ENCODE data around the gene MAPK8IP2. TPM values are rescaled to one million over a fixed set of nuclear protein-coding genes. Genes with fewer than 3 reads are reported as not detected.
"Not testable (repeated sequence)": the region's sequence is repeated elsewhere in the genome, so short reads cannot be mapped to it uniquely, and the experiment has no call there.

Gene MAPK8IP2
- total RNA-seq, 1 experiment from 2014 or later: 7.8 TPM

- H3K4me1 ChIP-seq (ENCODE audit: insufficient read depth, low read length, poor library complexity, severe bottlenecking): no peaks in the 10 kb centered on the region
- TF ChIP-seq CTCF (conservative IDR thresholded peaks at IDR 0.05; ENCODE audit: low read depth, low read length) (no peak), EZH2 (IDR thresholded peaks at IDR 0.05; ENCODE audit: borderline replicate concordance, low read depth, low read length, poor library complexity, severe bottlenecking) (no peak)
- H3K27me3 ChIP-seq (replicated peaks; ENCODE audit: insufficient read depth, low read depth, low read length, poor library complexity): no peaks in the 10 kb centered on the region
- H3K36me3 ChIP-seq (ENCODE audit: insufficient read depth, low read length, poor library complexity, severe bottlenecking): no peaks in the 10 kb centered on the region
- intact Hi-C loops (cut with micrococcal nuclease; ENCODE audit: unreplicated experiment): no loop called here
- peaks cover 15% of the 10 kb centered on the region for H3K9me3 ChIP-seq (ENCODE audit: low read depth, low read length, poor library complexity, severe bottlenecking)
- no peak overlapping the region for H3K4me3 ChIP-seq (ENCODE audit: low read depth, low read length, poor library complexity, severe bottlenecking)
- no TSS peak for BruUV-seq (replicated peaks)
- ChIA-PET CTCF (no interaction called here), POLR2A (ENCODE audit: low non-redundant PET) (no interaction called here)
- DNase-seq (ENCODE audit: low spot score): no peak
- H3K27ac ChIP-seq (ENCODE audit: low read depth, low read length, poor library complexity, severe bottlenecking): no peak overlapping the region
Measured at GRCh38 chr22:50653256-50653655, 52.7 kb downstream of the MAPK8IP2 start.

GRCh38 chr22:50654664-50655063, 54.1 kb downstream of the MAPK8IP2 start:
- H3K4me3 ChIP-seq (ENCODE audit: low read depth, low read length, poor library complexity, severe bottlenecking); POLR2A ChIA-PET (ENCODE audit: low non-redundant PET); H3K27ac ChIP-seq (ENCODE audit: low read depth, low read length, poor library complexity, severe bottlenecking); H3K9me3 ChIP-seq (ENCODE audit: low read depth, low read length, poor library complexity, severe bottlenecking); H3K4me1 ChIP-seq (ENCODE audit: insufficient read depth, low read length, poor library complexity, severe bottlenecking); H3K27me3 ChIP-seq (replicated peaks; ENCODE audit: insufficient read depth, low read depth, low read length, poor library complexity); CTCF ChIA-PET; H3K36me3 ChIP-seq (ENCODE audit: insufficient read depth, low read length, poor library complexity, severe bottlenecking); BruUV-seq (replicated peaks); intact Hi-C loops (cut with micrococcal nuclease; ENCODE audit: unreplicated experiment); DNase-seq (ENCODE audit: low spot score): not testable (repeated sequence)

- H3K4me3 ChIP-seq (ENCODE audit: low read depth, low read length, poor library complexity, severe bottlenecking): no peak overlapping the region
- no peaks in the 10 kb centered on the region for H3K9me3 ChIP-seq (ENCODE audit: low read depth, low read length, poor library complexity, severe bottlenecking)
- no peaks in the 10 kb centered on the region for H3K36me3 ChIP-seq (ENCODE audit: insufficient read depth, low read length, poor library complexity, severe bottlenecking)
- no peak overlapping the region for H3K27ac ChIP-seq (ENCODE audit: low read depth, low read length, poor library complexity, severe bottlenecking)
- H3K4me1 ChIP-seq (ENCODE audit: insufficient read depth, low read length, poor library complexity, severe bottlenecking): no peaks in the 10 kb centered on the region
- no peak for DNase-seq (ENCODE audit: low spot score)
- CTCF ChIA-PET: no interaction called here
- intact Hi-C loops (cut with micrococcal nuclease; ENCODE audit: unreplicated experiment): no loop called here
- no peak for TF ChIP-seq EZH2 (IDR thresholded peaks at IDR 0.05; ENCODE audit: borderline replicate concordance, low read depth, low read length, poor library complexity, severe bottlenecking)
- no peak for TF ChIP-seq CTCF (conservative IDR thresholded peaks at IDR 0.05; ENCODE audit: low read depth, low read length)
- no peaks in the 10 kb centered on the region for H3K27me3 ChIP-seq (replicated peaks; ENCODE audit: insufficient read depth, low read depth, low read length, poor library complexity)
- no TSS peak for BruUV-seq (replicated peaks)
- POLR2A ChIA-PET (ENCODE audit: low non-redundant PET): no interaction called here
Measured at GRCh38 chr22:50656122-50657070, 55.8 kb downstream of the MAPK8IP2 start.

- intact Hi-C loops (cut with micrococcal nuclease; ENCODE audit: unreplicated experiment): no loop called here
- ChIA-PET POLR2A (ENCODE audit: low non-redundant PET) (no interaction called here), CTCF (no interaction called here)
- Histone ChIP-seq H3K36me3 (ENCODE audit: insufficient read depth, low read length, poor library complexity, severe bottlenecking) (no peaks in the 10 kb centered on the region), H3K9me3 (ENCODE audit: low read depth, low read length, poor library complexity, severe bottlenecking) (no peaks in the 10 kb centered on the region), H3K27ac (ENCODE audit: low read depth, low read length, poor library complexity, severe bottlenecking) (no peak overlapping the region), H3K4me1 (ENCODE audit: insufficient read depth, low read length, poor library complexity, severe bottlenecking) (no peaks in the 10 kb centered on the region), H3K27me3 (replicated peaks; ENCODE audit: insufficient read depth, low read depth, low read length, poor library complexity) (no peaks in the 10 kb centered on the region), H3K4me3 (ENCODE audit: low read depth, low read length, poor library complexity, severe bottlenecking) (no peak overlapping the region)
- DNase-seq (ENCODE audit: low spot score): no peak
- no peak for TF ChIP-seq EZH2 (IDR thresholded peaks at IDR 0.05; ENCODE audit: borderline replicate concordance, low read depth, low read length, poor library complexity, severe bottlenecking)
- TF ChIP-seq CTCF (conservative IDR thresholded peaks at IDR 0.05; ENCODE audit: low read depth, low read length): no peak
- BruUV-seq (replicated peaks): no TSS peak
Measured at GRCh38 chr22:50657925-50658324, 57.3 kb downstream of the MAPK8IP2 start.

- POLR2A ChIA-PET (ENCODE audit: low non-redundant PET); DNase-seq (ENCODE audit: low spot score); H3K4me3 ChIP-seq (ENCODE audit: low read depth, low read length, poor library complexity, severe bottlenecking); H3K4me1 ChIP-seq (ENCODE audit: insufficient read depth, low read length, poor library complexity, severe bottlenecking); H3K36me3 ChIP-seq (ENCODE audit: insufficient read depth, low read length, poor library complexity, severe bottlenecking); H3K9me3 ChIP-seq (ENCODE audit: low read depth, low read length, poor library complexity, severe bottlenecking); H3K27ac ChIP-seq (ENCODE audit: low read depth, low read length, poor library complexity, severe bottlenecking); CTCF ChIA-PET; BruUV-seq (replicated peaks); intact Hi-C loops (cut with micrococcal nuclease; ENCODE audit: unreplicated experiment); H3K27me3 ChIP-seq (replicated peaks; ENCODE audit: insufficient read depth, low read depth, low read length, poor library complexity): not testable (repeated sequence)
Measured at GRCh38 chr22:50659711-50660110, 59.1 kb downstream of the MAPK8IP2 start.
